NK-92 (cell line): Measurements from ENCODE around the gene SGO2.
"Not testable (repeated sequence)": the region's sequence is repeated elsewhere in the genome, so short reads cannot be mapped to it uniquely, and the experiment has no call there.

Source experiments
- DNase-seq: peaks from one replicate; lab custom pipeline; 2025; ENCODE audit not compliant: unreplicated experiment; lab: John Stamatoyannopoulos, UW

The SGO2 gene

DNA sequence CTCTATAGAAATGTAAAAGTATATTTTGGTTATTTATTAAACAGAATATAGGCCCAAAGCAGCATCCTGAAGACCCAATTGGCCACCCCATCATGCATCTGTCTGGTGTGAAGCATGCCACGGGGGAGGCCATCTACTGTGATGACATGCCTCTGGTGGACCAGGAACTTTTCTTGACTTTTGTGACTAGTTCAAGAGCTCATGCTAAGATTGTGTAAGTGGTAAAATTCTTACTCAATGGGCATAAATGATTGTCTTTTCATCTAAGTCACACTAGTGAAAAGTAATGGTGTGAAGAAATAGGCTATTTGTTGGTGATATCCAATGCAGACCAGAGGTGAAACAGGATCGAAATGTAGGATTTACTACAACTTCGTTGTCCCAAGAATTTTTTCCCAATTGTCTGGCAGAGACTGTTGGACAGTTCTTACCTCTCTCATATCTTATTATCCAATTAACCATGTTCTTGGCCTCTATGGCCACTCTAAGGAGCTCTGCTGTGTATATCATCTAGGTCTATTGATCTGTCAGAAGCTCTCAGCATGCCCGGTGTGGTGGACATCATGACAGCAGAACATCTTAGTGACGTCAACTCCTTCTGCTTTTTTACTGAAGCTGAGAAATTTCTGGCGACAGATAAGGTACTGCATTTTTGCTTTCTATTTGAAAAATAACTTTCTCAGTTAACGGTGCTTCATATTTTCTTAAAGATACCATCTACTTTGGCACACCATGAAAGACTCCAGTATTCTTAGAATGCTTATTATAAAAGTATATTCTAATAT, 94.8 kb downstream of the SGO2 start:
- no peak for DNase-seq

DNA sequence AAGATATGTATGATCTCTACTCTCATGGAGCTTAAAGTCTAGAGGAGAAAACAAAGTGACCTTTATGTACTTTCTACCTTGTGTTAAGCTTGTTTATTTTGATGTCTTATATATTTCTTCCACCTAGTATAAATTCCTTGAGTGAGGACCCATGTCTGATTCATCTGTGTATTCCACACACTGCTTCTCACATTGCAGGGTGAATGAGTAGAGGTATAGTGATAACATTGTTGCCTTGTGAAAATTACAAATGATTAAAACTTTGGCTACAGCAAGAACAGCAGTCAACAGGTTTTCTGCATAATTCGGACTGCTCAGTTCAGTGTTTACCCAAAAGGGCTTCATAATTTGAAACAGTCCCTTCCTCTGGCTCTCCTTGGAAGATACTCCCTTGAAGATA, 96.1 kb downstream of the SGO2 start:
- DNase-seq = no peak

DNA sequence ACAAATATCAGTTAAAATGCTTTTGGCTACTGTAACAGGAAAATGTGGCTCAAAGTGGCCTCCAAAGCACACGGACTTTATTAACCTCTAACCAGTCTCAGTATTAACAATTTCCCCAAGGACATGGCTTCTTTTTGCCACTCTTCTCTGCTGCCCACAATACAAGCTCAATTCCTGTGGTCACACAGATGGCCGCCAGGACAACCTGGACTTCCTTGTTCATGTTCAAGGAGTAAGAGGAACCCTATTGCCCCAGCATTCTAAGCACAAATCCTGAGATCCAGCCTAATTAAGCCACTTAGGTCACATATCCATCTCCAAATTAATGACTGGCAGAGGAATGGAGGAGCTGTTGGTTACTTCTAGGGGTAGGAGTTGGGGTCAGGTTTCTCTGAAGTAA, 98.0 kb downstream of the SGO2 start:
- DNase-seq = no peak

DNA sequence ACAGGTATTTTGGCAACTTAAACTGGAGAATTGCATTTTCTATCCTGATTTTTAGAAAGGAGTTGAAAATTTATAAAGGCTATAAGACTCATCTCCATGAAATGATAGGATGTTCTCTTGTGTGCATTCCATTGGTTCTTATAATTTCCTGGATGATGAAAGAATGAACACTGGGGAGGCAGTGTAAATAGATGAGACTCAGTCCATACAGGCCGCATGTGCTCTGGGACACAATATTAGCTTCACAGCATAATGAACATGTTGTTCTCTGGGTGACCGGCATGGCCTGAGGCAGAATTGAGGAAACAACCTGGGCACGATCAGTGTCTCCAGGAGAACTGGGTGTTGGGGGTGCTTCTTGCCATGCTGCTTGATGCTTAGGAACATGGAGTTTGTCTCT, 98.7 kb downstream of the SGO2 start:
- no peak for DNase-seq

DNA sequence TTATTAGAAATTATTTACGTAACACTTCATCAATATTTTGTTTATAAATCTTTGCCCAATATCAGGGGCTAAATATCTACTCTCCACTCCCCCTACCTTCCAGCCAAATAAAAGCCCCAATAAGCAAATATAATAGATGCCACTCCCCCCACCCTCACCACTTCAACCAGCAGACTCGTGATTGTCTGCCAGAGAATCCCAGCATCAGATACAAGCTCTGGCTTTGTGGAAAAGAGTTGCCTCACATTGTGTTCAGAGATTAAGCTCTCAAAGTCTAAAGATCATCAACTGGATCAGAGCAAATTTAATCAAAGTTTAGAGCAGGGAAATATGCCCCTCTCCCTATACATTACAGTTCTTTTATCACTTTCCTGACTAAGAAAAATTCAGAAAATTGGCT, 99.3 kb downstream of the SGO2 start:
- DNase-seq = no peak

DNA sequence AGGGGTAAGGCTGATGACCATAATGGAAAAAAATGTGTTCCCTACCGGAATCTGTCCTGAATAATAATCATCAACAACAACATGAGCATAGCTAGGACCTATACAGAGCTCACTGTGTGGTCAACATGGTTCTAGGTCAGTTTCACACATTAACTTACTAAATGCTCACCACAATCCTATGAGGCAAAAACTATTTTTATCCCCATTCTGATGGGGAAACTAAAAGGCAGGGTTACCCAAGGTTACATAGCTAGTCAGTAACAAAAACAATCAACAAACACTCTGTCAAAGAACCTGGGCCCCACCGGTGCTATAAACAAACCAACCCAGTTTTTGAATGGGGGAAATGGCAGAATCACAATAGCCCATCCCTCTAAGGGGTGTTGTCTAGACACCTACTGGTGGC, 100.0 kb downstream of the SGO2 start:
- no peak for DNase-seq

DNA sequence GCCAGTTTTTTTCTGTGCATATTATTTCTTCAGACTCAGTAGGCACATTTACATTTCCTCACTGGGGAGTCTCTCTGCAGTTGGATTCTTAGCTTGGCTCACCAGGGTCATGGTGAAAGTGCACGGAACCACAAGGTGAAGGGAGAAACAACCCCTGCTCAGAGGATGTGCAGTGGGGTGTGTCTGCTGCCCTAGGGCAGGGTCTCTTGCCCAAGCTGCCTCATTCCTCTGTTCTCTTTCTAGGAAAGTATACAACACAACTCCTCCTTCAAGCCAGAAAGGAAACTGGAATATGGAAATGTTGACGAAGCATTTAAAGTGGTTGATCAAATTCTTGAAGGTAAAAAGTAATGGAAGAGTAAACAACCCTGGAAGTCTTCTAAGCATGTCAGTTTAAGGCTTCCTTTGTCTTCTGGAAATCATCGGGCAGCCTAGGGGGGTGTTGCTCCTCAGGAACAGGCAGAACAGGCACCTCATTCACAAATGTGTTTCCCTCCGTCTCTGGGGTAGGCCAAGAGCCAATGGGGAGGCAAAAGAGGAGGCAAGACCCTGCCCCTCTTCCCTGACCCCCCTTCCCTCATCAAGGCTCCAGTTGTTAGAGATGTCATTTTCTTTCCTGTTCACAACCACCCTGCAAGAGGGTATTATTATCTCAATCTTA, 101.2 kb downstream of the SGO2 start:
- no peak for DNase-seq

DNA sequence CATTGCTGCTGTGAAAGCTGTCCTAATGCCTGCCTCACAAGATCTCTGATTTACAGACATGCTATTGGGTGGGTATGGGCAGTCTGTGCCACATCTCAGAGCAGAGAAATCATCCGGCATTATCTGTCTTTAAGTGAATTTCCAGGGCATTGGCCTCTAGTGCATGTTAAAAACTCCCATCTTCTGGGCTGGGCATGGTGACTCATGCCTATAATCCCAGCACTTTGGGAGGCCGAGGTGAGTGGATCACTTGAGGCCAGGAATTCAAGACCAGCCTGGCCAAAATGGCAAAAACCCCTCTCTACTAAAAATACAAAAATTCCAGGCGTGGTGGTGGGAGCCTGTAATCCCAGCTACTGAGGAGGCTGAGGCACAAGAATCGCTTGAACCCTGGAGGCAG, 102.5 kb downstream of the SGO2 start:
- DNase-seq = not testable (repeated sequence)

DNA sequence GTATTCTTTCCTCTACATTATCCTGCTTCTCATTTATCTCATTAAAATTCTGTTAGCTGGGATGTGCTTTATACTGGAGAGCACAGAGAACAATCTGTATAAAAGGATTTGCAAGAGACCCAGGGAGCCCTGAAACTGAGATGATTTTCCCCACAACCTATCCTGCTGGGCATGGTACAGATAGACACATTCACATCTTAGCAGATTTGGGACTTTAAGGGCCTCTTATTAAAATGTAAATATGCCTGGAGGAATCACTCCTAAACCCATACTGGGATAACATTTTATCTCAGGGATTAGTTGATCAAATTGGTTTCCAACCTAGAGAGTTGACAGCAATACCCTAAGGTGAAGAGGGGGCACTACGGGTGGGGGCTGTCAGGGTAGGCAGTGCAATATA, 105.3 kb downstream of the SGO2 start:
- DNase-seq = no peak
